Activated naive CD4-positive, alpha-beta T cell treated with anti-CD3 and anti-CD28 coated beads, Interleukin-2, amount 50 U/mL, for 24 hours (primary cell): ENCODE results near the gene ARSB.

Experiments
- H3K27ac Mint-ChIP-seq: one replicate; pipeline ENCODE4 v1.8.0; 2021; ENCODE audit warnings: mild to moderate bottlenecking, mixed read lengths
- H3K27me3 Mint-ChIP-seq: one replicate; pipeline ENCODE4 v1.8.0; 2021; ENCODE audit warnings: mixed read lengths
- H3K36me3 Mint-ChIP-seq: one replicate; pipeline ENCODE4 v1.8.0; 2021; ENCODE audit warnings: mixed read lengths
- H3K4me1 Mint-ChIP-seq: one replicate; pipeline ENCODE4 v1.8.0; 2021; ENCODE audit warnings: mixed read lengths
- H3K4me3 Mint-ChIP-seq: one replicate; pipeline ENCODE4 v1.8.0; 2021; ENCODE audit warnings: mild to moderate bottlenecking, mixed read lengths
- H3K9me3 Mint-ChIP-seq: one replicate; pipeline ENCODE4 v1.8.0; 2021; ENCODE audit warnings: mixed read lengths

The ARSB gene

DNA sequence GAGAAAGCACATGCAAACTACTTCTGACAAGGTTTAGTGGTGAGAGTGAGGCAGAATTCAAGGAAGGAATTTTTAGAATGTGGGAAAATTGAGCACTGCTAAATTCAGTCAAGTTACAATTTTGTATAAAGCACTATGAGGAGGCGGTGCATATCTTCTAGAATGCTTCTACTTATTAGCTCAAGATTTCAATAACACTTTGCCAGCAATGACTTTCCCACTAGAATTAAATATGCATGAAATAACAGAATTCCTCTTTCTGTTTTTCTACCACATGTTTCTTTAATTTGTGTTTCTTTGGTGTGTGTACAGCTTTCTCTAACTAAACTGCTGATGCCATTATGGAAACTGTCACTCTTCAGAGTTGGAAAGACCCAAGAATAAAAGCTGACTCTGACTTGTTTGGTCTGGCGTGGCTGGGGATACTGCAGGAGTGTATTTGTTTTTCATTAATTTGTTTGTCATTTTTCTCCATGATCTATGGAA is 163.5 kb downstream of the ARSB start:
- Mint-ChIP-seq H3K4me1 (no peaks in the 10 kb centered on the region), H3K27me3 (no peaks in the 10 kb centered on the region), H3K9me3 (no peaks in the 10 kb centered on the region), H3K36me3 (peaks cover 10% of the 10 kb centered on the region), H3K4me3 (no peak overlapping the region), H3K27ac (no peak overlapping the region)

DNA sequence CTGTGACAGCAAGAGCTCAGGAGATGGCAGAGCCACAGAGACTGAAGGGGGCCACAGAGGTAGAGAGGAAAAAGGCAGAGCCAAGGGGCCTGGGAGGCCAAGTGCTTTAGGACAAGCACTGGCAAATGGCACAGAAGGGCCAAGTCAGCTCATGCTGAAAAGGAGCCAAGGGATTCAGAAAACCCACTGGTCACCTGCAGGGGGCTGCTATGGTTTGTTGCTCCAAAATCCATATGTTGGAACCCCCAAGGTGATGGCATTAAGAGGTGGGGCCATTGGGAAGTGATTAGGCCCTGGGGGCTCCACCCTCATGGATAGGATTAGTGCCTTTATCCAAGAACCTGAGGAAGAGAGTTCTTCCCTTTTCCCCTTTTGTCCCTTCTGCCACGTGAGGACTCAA is 165.4 kb downstream of the ARSB start:
- H3K9me3 Mint-ChIP-seq, result no peaks in the 10 kb centered on the region
- H3K4me3 Mint-ChIP-seq, result no peak overlapping the region
- peaks cover 14% of the 10 kb centered on the region for H3K36me3 Mint-ChIP-seq
- H3K27ac Mint-ChIP-seq, result no peak overlapping the region
- H3K27me3 Mint-ChIP-seq, result no peaks in the 10 kb centered on the region
- no peaks in the 10 kb centered on the region for H3K4me1 Mint-ChIP-seq

DNA sequence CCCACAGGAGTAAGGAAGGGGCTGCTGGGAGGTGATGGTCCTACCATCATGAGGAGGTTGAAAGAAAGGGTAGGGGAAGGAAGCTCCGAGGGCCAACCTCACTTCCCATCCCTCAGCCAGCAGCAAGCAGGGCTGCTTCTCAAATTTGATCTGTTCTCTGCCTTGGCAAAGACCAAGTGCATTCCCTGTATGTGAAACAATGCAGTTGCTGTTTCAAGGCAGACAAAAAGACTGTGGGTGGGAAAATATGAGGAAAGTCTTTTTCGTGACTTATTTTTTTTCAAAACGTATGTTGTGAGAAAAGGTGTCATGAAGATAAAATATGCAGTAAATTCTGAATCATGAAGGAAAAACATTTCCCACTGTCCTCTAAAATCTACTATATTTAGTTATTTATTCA is 165.9 kb downstream of the ARSB start:
- Mint-ChIP-seq H3K4me1 (no peaks in the 10 kb centered on the region), H3K9me3 (no peaks in the 10 kb centered on the region), H3K36me3 (peaks cover 14% of the 10 kb centered on the region), H3K4me3 (no peak overlapping the region), H3K27me3 (no peaks in the 10 kb centered on the region), H3K27ac (no peak overlapping the region)

DNA sequence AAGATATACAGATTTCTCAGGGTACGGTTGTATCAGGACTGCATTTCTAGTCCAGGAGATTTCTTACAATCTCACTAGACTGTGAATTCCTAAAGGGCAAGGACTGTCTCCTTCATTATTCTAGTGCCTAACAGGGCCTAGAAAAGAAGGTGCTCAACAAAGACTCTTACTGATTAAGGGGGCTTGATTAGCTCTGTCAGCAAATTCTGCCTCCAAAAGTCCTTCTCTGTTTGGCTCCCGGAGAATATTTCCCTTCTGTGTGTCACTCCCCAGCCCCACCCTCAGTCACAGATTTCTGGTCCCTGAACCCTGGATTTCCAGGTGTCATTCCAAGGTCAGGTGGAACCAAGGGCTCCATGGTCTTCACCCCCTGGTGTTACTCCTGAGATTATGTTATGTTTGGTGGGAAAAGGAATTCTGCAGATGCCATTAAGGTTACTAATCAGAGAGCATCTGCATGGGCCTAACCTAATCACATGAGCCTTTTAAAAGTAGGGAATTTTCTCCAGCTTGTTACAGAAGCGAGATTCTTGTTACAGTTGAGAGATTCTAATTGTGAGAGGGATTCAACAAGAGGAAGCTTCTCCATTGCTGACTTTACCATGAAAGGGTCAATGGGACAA is 168.9 kb downstream of the ARSB start:
- H3K27me3 Mint-ChIP-seq, result no peaks in the 10 kb centered on the region
- no peak overlapping the region for H3K4me3 Mint-ChIP-seq
- H3K9me3 Mint-ChIP-seq, result no peaks in the 10 kb centered on the region
- H3K36me3 Mint-ChIP-seq, result peaks cover 8% of the 10 kb centered on the region
- H3K27ac Mint-ChIP-seq, result no peak overlapping the region
- no peaks in the 10 kb centered on the region for H3K4me1 Mint-ChIP-seq

DNA sequence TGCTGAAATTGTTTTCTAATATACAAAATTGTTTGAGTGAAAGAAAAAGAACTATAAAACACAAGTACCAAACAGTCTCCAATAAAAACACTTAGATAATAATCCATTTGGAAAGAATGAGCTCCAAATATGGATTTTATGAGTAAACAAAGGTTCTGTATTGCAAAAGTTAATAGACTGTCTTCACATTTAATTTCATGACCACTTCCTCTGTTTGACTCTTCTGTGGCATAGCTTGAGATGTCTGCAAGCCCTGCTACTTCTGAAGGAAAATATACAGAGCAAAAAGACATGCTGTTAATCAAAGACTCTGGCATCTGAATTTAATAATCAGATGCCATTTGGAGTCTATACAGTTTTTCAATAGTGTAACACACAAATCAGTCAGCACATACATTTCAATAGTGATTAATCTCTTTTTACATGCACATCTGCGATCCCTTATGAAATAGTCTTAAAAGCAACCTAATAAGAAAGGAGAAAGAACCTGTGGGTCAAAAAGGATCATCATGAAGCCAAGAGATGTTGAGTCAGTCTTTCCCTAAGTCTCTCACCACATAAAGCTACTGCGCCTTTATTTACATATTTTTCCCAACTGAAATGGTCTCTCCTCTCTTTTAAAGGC is 171.1 kb downstream of the ARSB start:
- Mint-ChIP-seq H3K4me3 (no peak overlapping the region), H3K36me3 (peaks cover 6% of the 10 kb centered on the region), H3K4me1 (no peaks in the 10 kb centered on the region), H3K27ac (no peak overlapping the region), H3K9me3 (no peaks in the 10 kb centered on the region), H3K27me3 (no peaks in the 10 kb centered on the region)

DNA sequence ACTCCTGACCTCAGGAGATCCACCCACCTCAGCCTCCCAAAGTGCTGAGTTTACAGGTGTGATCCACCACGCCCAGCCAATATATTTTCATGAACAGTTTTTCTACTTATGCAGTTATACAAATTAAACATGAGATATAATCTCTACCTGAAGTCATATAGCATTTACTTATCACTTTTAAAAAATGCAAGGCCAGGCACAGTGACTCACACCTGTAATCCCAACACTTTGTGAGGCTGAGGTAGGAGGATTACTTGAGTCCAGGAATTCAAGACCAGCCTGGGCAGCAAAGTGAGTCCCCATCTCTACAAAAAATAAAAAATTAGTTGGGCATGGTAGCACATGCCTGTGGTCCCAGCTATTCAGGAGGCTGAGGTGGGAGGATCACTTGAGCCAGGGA is 171.8 kb downstream of the ARSB start:
- peaks cover 6% of the 10 kb centered on the region for H3K36me3 Mint-ChIP-seq
- no peak overlapping the region for H3K27ac Mint-ChIP-seq
- no peaks in the 10 kb centered on the region for H3K4me1 Mint-ChIP-seq
- no peaks in the 10 kb centered on the region for H3K27me3 Mint-ChIP-seq
- no peak overlapping the region for H3K4me3 Mint-ChIP-seq
- H3K9me3 Mint-ChIP-seq, result no peaks in the 10 kb centered on the region

DNA sequence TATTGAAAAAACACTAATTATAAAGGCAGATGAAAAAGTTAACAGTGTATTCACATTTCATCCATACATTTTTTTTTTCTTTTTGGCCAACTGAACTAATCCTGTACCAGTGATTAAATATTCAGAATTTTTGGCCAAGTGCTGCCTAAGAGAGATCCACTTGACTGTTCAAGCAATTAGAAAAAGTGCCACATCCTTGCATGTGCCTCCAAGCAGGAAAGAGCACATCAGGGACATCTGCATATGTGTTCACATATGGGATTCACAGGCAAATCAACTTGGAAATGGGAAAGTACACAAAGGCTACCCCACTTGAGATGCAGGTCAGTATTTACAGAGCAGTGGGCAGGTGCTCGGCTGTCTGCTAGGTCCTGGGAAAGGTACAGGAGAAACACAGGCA is 173.2 kb downstream of the ARSB start:
- peaks cover 5% of the 10 kb centered on the region for H3K36me3 Mint-ChIP-seq
- no peaks in the 10 kb centered on the region for H3K27me3 Mint-ChIP-seq
- no peak overlapping the region for H3K4me3 Mint-ChIP-seq
- H3K9me3 Mint-ChIP-seq, result no peaks in the 10 kb centered on the region
- H3K4me1 Mint-ChIP-seq, result no peaks in the 10 kb centered on the region
- no peak overlapping the region for H3K27ac Mint-ChIP-seq

DNA sequence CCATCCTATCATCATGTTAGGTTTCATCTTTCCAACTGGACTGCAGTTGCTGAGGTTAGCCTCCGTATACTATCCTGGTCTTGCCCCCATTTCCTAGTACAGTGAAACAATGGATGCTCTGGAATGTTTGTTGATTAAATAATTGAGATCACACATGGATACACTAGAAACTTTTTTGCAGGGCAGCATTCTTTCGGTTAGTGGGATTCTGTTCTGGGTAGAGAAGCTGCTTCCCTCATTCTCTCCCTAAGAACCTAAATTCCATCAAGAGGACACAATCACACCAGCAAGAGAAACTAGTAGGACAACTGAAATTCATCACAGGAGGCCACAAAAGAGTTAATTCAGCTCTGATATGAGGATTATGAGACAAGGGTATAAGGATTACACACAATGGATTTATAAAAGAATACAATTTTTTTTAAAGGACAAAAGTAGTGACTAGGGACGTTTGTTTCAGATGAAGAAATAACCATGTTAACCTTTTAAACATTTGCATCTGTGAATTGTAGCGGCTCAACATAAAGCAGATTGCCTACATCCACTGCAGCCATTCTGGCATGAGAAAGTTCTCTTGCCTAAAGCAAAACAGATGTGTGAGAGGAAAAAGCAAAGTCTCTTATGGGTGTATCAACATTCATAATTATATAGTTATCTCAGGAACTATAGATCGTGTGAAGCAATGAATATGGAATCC is 173.8 kb downstream of the ARSB start:
- Mint-ChIP-seq H3K4me1 (no peaks in the 10 kb centered on the region), H3K27me3 (no peaks in the 10 kb centered on the region), H3K36me3 (peaks cover 6% of the 10 kb centered on the region), H3K27ac (no peak overlapping the region), H3K9me3 (no peaks in the 10 kb centered on the region), H3K4me3 (no peak overlapping the region)

DNA sequence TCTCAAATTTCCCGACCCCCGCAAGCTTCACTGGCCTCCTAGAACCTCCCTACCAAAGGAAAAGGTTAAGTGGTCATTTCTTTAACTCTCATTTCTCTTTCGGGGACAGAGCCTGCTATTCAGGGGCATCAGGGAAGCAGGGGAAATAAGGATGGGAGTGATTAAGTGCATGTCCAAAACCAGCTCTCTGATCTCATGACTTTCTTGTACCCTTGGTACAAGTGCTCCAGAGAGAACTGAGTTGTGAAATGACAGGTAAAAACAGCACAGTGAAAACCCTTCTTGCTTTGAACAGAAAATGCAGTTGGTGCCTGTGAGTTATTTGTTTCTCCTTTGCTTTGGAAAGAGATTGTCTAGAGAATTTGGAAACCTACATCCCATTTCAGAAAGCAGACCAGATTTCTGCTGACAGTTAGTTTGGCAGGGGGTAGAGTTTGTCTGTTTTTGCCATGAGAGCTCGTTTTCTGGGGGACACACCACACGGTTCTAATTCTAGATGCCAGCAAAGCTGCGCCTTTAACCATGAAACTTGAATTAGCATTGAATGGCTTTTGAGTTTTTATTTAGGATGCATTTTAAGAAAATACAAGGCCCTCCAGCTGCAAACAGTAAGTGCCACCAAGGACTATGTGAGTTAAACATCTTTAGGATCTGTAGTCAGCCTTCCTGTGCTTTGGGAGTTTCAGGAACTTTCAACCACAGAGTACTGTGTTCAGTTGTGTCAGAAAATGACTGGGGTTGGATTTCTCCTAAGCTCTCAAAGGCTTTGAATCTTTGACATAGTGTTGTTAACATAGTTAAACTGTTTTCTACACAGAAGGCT is 174.8 kb downstream of the ARSB start:
- Mint-ChIP-seq H3K27me3 (no peaks in the 10 kb centered on the region), H3K9me3 (no peaks in the 10 kb centered on the region), H3K4me1 (no peaks in the 10 kb centered on the region), H3K36me3 (peaks cover 6% of the 10 kb centered on the region), H3K27ac (no peak overlapping the region), H3K4me3 (no peak overlapping the region)

DNA sequence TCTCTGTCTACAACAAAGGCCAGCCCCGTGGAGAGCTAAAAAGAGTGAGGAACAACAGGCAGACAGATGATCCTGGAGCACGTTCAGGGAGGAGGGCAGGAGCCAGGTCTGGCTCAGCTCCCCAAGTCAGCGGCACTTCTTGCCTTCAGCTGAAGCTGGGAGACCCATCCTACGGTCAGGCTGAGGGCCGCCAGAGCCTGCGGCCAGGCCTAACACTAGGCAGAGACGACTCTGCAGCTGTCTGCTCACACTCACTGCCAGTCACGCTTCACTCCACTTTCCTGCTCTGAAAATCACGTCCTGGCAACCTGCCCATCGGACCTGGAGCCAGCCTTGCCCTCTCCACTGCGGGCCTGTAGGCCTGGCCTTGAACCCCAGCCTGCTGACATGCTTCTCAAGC is 175.7 kb downstream of the ARSB start:
- H3K36me3 Mint-ChIP-seq, result peaks cover 4% of the 10 kb centered on the region
- H3K4me1 Mint-ChIP-seq, result no peaks in the 10 kb centered on the region
- no peak overlapping the region for H3K4me3 Mint-ChIP-seq
- no peaks in the 10 kb centered on the region for H3K27me3 Mint-ChIP-seq
- H3K27ac Mint-ChIP-seq, result no peak overlapping the region
- no peaks in the 10 kb centered on the region for H3K9me3 Mint-ChIP-seq

DNA sequence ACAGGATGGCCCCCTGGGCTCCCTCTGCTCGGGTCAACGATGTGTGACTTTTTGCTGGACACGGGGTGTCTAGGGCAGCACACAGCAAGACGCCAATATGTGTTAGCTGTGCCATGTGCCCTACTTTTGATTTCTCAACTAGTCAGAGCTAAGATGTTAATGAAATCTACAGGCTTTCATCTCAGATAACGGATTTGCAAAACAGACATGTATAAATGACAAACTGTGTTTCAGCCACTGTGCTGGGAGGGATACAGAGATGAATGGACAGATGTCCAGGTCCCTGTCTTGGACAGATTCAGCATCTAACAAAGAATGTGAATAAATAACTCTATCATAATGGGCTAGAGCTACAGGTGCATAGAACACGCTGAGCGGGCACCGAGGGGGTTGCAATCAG is 176.3 kb downstream of the ARSB start:
- no peaks in the 10 kb centered on the region for H3K27me3 Mint-ChIP-seq
- no peaks in the 10 kb centered on the region for H3K4me1 Mint-ChIP-seq
- H3K27ac Mint-ChIP-seq, result no peak overlapping the region
- H3K4me3 Mint-ChIP-seq, result no peak overlapping the region
- no peaks in the 10 kb centered on the region for H3K9me3 Mint-ChIP-seq
- peaks cover 4% of the 10 kb centered on the region for H3K36me3 Mint-ChIP-seq

DNA sequence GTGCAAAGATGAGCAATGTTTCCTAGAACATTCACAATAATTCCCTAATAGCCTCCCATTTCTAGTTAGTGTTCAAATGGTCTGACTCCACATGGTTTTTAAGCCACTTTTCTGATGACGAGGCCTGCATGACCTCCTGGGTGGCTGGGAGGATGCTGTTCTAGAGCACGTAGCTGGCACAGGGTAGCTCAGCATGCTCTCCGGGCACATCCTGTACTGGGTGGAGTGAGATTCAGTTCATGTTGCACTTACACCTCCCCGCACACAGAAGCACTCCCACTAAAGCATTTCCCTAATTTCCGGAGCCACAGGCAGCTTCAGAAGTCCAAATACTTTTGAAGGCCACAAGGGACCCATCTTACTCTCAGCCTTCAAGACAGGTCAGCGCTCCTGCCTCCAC is 176.7 kb downstream of the ARSB start:
- peaks cover 4% of the 10 kb centered on the region for H3K36me3 Mint-ChIP-seq
- H3K9me3 Mint-ChIP-seq, result no peaks in the 10 kb centered on the region
- H3K27ac Mint-ChIP-seq, result no peak overlapping the region
- no peak overlapping the region for H3K4me3 Mint-ChIP-seq
- H3K4me1 Mint-ChIP-seq, result no peaks in the 10 kb centered on the region
- no peaks in the 10 kb centered on the region for H3K27me3 Mint-ChIP-seq

DNA sequence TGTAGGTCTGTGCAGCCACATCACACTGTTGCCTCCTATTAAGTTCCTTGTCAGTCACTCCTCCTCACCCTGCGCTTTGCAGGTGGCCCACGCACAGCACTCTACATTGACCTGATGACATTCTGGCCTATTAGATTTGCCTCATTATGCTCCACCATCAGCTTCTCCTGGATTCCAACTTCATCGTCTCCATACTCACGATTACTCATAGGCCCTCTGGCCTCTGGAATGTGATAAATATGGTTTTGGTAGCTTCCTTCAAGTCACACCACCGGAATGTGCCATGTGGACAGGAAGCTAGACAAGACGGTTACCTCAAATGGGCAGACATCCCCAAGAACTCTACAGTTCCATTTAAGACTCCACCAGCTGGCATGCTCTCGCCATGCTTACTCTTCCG is 178.6 kb downstream of the ARSB start:
- no peak overlapping the region for H3K27ac Mint-ChIP-seq
- H3K9me3 Mint-ChIP-seq, result no peaks in the 10 kb centered on the region
- no peaks in the 10 kb centered on the region for H3K4me1 Mint-ChIP-seq
- H3K4me3 Mint-ChIP-seq, result no peak overlapping the region
- peaks cover 8% of the 10 kb centered on the region for H3K36me3 Mint-ChIP-seq
- no peaks in the 10 kb centered on the region for H3K27me3 Mint-ChIP-seq

DNA sequence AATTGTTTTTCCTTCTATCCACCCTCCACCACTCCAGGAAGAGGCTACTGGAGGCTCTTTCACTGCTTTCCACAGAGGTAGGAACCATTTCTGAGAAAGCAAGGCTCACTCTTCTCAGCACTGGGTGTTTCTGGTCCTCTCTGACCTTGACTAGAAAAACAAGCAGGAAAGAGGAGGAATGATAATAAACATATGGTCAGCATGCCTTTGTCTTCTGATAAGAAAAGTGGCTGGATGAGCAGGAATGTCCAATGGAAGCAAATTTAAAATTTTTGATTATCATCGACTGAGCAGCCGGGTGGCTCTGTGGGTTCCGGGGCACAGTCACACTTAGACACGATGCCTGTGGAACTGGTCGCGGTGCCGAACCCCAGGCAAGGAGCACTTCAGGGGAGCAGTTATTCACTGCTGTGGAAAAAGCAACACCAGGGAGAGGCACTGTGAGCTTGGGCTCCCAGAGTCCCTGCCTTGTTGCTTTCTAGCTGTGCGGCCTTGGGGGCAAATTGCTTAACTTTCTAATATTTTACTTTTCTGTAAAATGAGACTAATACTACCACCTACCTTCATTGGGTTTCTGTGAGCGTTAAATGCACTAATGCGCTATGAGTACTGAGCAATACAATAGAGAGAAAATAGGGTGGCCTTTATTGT is 179.5 kb downstream of the ARSB start:
- Mint-ChIP-seq H3K4me1 (no peaks in the 10 kb centered on the region), H3K27ac (no peak overlapping the region), H3K36me3 (peaks cover 14% of the 10 kb centered on the region), H3K27me3 (no peaks in the 10 kb centered on the region), H3K9me3 (no peaks in the 10 kb centered on the region), H3K4me3 (no peak overlapping the region)

DNA sequence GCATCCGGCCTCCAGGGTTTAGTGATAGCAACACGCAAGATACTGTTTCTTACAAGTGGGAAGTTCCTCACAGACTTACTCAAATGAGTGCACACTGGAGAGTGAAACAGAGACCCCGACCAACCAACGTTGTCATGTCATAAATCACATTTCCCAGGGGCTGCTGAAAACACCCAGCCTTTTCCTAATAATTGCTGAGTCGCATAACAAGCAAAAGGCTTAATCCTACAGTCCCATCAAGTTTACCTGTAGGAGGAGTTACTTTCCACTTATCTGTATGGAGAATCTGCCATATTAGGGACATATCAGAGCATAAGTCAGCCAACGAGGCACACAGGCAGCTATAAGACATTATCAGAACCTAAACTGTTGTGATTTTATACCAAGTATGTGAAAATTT is 180.1 kb downstream of the ARSB start:
- no peaks in the 10 kb centered on the region for H3K4me1 Mint-ChIP-seq
- H3K27ac Mint-ChIP-seq, result no peak overlapping the region
- no peaks in the 10 kb centered on the region for H3K27me3 Mint-ChIP-seq
- H3K36me3 Mint-ChIP-seq, result peaks cover 15% of the 10 kb centered on the region
- no peak overlapping the region for H3K4me3 Mint-ChIP-seq
- no peaks in the 10 kb centered on the region for H3K9me3 Mint-ChIP-seq
